Stimulated activated effector memory CD8-positive, alpha-beta T cell treated with anti-CD3 and anti-CD28 coated beads, Interleukin-12 subunit alpha, Interleukin-12 subunit beta, amount 100 ng/mL, for 72 hours (primary cell): ENCODE data around the gene RPP14.
"Not testable (repeated sequence)": the region's sequence is repeated elsewhere in the genome, so short reads cannot be mapped to it uniquely, and the experiment has no call there.

ENCODE experiments used
- ATAC-seq: fragments of 150-1000 bp; cut with Tn5 transposase; 2 replicates; pipeline ENCODE4 v1.10.0; 2021
- DNase-seq, 2 donors: peaks; one replicate each; pipeline ENCODE4 v3.0.0; 2021 to 2022; ENCODE audit warnings: low spot score in 2 of 2
- H3K27ac Mint-ChIP-seq: one replicate; pipeline ENCODE4 v1.8.0; 2022; ENCODE audit warnings: mild to moderate bottlenecking, mixed read lengths
- H3K36me3 Mint-ChIP-seq: one replicate; pipeline ENCODE4 v1.8.0; 2022; ENCODE audit warnings: mild to moderate bottlenecking, mixed read lengths
- H3K4me1 Mint-ChIP-seq: one replicate; pipeline ENCODE4 v1.8.0; 2022; ENCODE audit warnings: mixed read lengths
- H3K4me3 Mint-ChIP-seq: one replicate; pipeline ENCODE4 v1.8.0; 2022; ENCODE audit warnings: mild to moderate bottlenecking, mixed read lengths
- H3K9me3 Mint-ChIP-seq: one replicate; pipeline ENCODE4 v1.8.0; 2022; ENCODE audit warnings: mixed read lengths

Gene RPP14

GRCh38 chr3:58305882-58306711, at the start of gene RPP14, which contains the start of gene HTD2:
TSS of gene RPP14 (plus strand) at chr3:58306245. CDS start at chr3:58310330, 4,085 bp downstream.
TSS of gene HTD2 (plus strand) at chr3:58306520. CDS start at chr3:58317614, 11,094 bp downstream.
- peak within 1 kb of the TSS; percentile 93 for H3K4me3 Mint-ChIP-seq
- H3K4me1 Mint-ChIP-seq: peaks cover 34% of the 10 kb centered on the region
- no peaks in the 10 kb centered on the region for H3K9me3 Mint-ChIP-seq
- peak within 1 kb of the TSS; percentile 99 for H3K27ac Mint-ChIP-seq
- ATAC-seq: peak; percentile 94
- peaks cover 50% of the 10 kb centered on the region for H3K36me3 Mint-ChIP-seq
- peak; percentile 98 to 99 for DNase-seq

- peaks cover 12% of the 10 kb centered on the region for H3K36me3 Mint-ChIP-seq
- H3K4me1 Mint-ChIP-seq: peaks cover 15% of the 10 kb centered on the region
- no peaks in the 10 kb centered on the region for H3K9me3 Mint-ChIP-seq
- no peak for DNase-seq
- H3K27ac Mint-ChIP-seq: no peak overlapping the region
- ATAC-seq: no peak
- no peak overlapping the region for H3K4me3 Mint-ChIP-seq
Measured at GRCh38 chr3:58256511-58256910, 49.5 kb upstream of the RPP14 start.

GRCh38 chr3:58258392-58259055, 47.5 kb upstream of the RPP14 start:
- H3K4me1 Mint-ChIP-seq: peaks cover 8% of the 10 kb centered on the region
- H3K27ac Mint-ChIP-seq: no peak overlapping the region
- H3K36me3 Mint-ChIP-seq: peaks cover 12% of the 10 kb centered on the region
- no peak for DNase-seq
- H3K4me3 Mint-ChIP-seq: no peak overlapping the region
- ATAC-seq: no peak
- H3K9me3 Mint-ChIP-seq: no peaks in the 10 kb centered on the region

GRCh38 chr3:58260261-58260731, 45.7 kb upstream of the RPP14 start:
- H3K27ac Mint-ChIP-seq: no peak overlapping the region
- H3K9me3 Mint-ChIP-seq: no peaks in the 10 kb centered on the region
- no peak overlapping the region for H3K4me3 Mint-ChIP-seq
- ATAC-seq: peak; percentile 99
- peaks cover 12% of the 10 kb centered on the region for H3K36me3 Mint-ChIP-seq
- DNase-seq: no peak
- H3K4me1 Mint-ChIP-seq: peaks cover 8% of the 10 kb centered on the region

GRCh38 chr3:58260733-58261132, 45.3 kb upstream of the RPP14 start:
- Mint-ChIP-seq H3K36me3 (peaks cover 12% of the 10 kb centered on the region), H3K27ac (no peak overlapping the region), H3K4me1 (peaks cover 8% of the 10 kb centered on the region), H3K4me3 (no peak overlapping the region), H3K9me3 (no peaks in the 10 kb centered on the region)
- ATAC-seq (peak; percentile 84), DNase-seq (no peak)

GRCh38 chr3:58261954-58262666, 43.9 kb upstream of the RPP14 start:
- Mint-ChIP-seq H3K4me1 (peaks cover 8% of the 10 kb centered on the region), H3K36me3 (peaks cover 10% of the 10 kb centered on the region), H3K27ac (no peak overlapping the region), H3K4me3 (no peak overlapping the region), H3K9me3 (no peaks in the 10 kb centered on the region)
- ATAC-seq (no peak), DNase-seq (no peak)

GRCh38 chr3:58266577-58266976, 39.5 kb upstream of the RPP14 start:
- Mint-ChIP-seq H3K36me3 (no peaks in the 10 kb centered on the region), H3K4me1 (no peaks in the 10 kb centered on the region), H3K9me3 (no peaks in the 10 kb centered on the region), H3K4me3 (no peak overlapping the region), H3K27ac (no peak overlapping the region)
- ATAC-seq: no peak
- DNase-seq: no peak

GRCh38 chr3:58267543-58267942, 38.5 kb upstream of the RPP14 start:
- H3K36me3 Mint-ChIP-seq, DNase-seq, ATAC-seq, H3K4me3 Mint-ChIP-seq, H3K9me3 Mint-ChIP-seq, H3K4me1 Mint-ChIP-seq: not testable (repeated sequence)
- peak overlapping the region; percentile 69 for H3K27ac Mint-ChIP-seq

- H3K9me3 Mint-ChIP-seq: no peaks in the 10 kb centered on the region
- no peaks in the 10 kb centered on the region for H3K36me3 Mint-ChIP-seq
- no peak overlapping the region for H3K4me3 Mint-ChIP-seq
- peaks cover 6% of the 10 kb centered on the region for H3K4me1 Mint-ChIP-seq
- ATAC-seq (no peak), DNase-seq (no peak)
- no peak overlapping the region for H3K27ac Mint-ChIP-seq
Measured at GRCh38 chr3:58269356-58269755, 36.7 kb upstream of the RPP14 start.

- no peak overlapping the region for H3K4me3 Mint-ChIP-seq
- ATAC-seq (no peak), DNase-seq (no peak)
- no peak overlapping the region for H3K27ac Mint-ChIP-seq
- H3K36me3 Mint-ChIP-seq: no peaks in the 10 kb centered on the region
- H3K4me1 Mint-ChIP-seq: peaks cover 6% of the 10 kb centered on the region
- no peaks in the 10 kb centered on the region for H3K9me3 Mint-ChIP-seq
Measured at GRCh38 chr3:58270485-58270884, 35.6 kb upstream of the RPP14 start.

- H3K9me3 Mint-ChIP-seq: no peaks in the 10 kb centered on the region
- no peaks in the 10 kb centered on the region for H3K36me3 Mint-ChIP-seq
- no peak overlapping the region for H3K4me3 Mint-ChIP-seq
Measured at GRCh38 chr3:58271901-58272501, 34.0 kb upstream of the RPP14 start.

GRCh38 chr3:58272891-58273290, 33.2 kb upstream of the RPP14 start:
- H3K4me1 Mint-ChIP-seq: peaks cover 6% of the 10 kb centered on the region
- H3K9me3 Mint-ChIP-seq: no peaks in the 10 kb centered on the region
- no peak for DNase-seq
- no peaks in the 10 kb centered on the region for H3K36me3 Mint-ChIP-seq
- no peak overlapping the region for H3K27ac Mint-ChIP-seq
- H3K4me3 Mint-ChIP-seq: no peak overlapping the region
- ATAC-seq: no peak

More at GRCh38 chr3:58271901-58272501, 34.0 kb upstream of the RPP14 start:
- H3K27ac Mint-ChIP-seq: no peak overlapping the region
- DNase-seq: no peak
- peak; percentile 70 for ATAC-seq
- H3K4me1 Mint-ChIP-seq: peaks cover 6% of the 10 kb centered on the region

- H3K4me1 Mint-ChIP-seq, DNase-seq, H3K27ac Mint-ChIP-seq, H3K9me3 Mint-ChIP-seq, H3K36me3 Mint-ChIP-seq, H3K4me3 Mint-ChIP-seq, ATAC-seq: not testable (repeated sequence)
Measured at GRCh38 chr3:58273362-58273761, 32.7 kb upstream of the RPP14 start.

GRCh38 chr3:58274027-58274614, 31.9 kb upstream of the RPP14 start:
- Mint-ChIP-seq H3K27ac (no peak overlapping the region), H3K9me3 (no peaks in the 10 kb centered on the region), H3K4me3 (no peak overlapping the region), H3K4me1 (peaks cover 6% of the 10 kb centered on the region), H3K36me3 (no peaks in the 10 kb centered on the region)
- no peak for DNase-seq
- no peak for ATAC-seq

- ATAC-seq (no peak), DNase-seq (no peak)
- Mint-ChIP-seq H3K27ac (no peak overlapping the region), H3K36me3 (peaks cover 11% of the 10 kb centered on the region), H3K9me3 (no peaks in the 10 kb centered on the region), H3K4me1 (no peaks in the 10 kb centered on the region), H3K4me3 (no peak overlapping the region)
Measured at GRCh38 chr3:58281069-58281468, 25.0 kb upstream of the RPP14 start.
